Mesenchymal stem cell (in vitro differentiated cells and primary cell): ENCODE data around the gene FBXO21.
"Not testable (repeated sequence)": the region's sequence is repeated elsewhere in the genome, so short reads cannot be mapped to it uniquely, and the experiment has no call there.

ENCODE experiments used
- DNase-seq: peaks from one replicate; pipeline ENCODE4 v3.0.0-alpha.2; 2013
- H2AFZ ChIP-seq: one replicate; pipeline ENCODE4 v1.6.1; 2013; ENCODE audit warnings: low read depth, mild to moderate bottlenecking, control low read depth, inconsistent platforms, low read length, moderate library complexity
- H2AK5ac ChIP-seq: 2 replicates; pipeline ENCODE4 v1.6.1; 2013; ENCODE audit warnings: low read length, moderate library complexity, mild to moderate bottlenecking, inconsistent platforms; ENCODE audit not compliant: severe bottlenecking
- H2BK120ac ChIP-seq: one replicate; pipeline ENCODE4 v1.6.1; 2013; ENCODE audit warnings: low read depth, mild to moderate bottlenecking, inconsistent platforms, low read length, moderate library complexity
- H2BK12ac ChIP-seq, 2 experiments: one replicate each; pipeline ENCODE4 v1.6.1; 2013; ENCODE audit warnings: inconsistent platforms in 2 of 2, low read length in 2 of 2, mild to moderate bottlenecking in 2 of 2, moderate library complexity in 2 of 2, control low read depth in 1 of 2
- H2BK15ac ChIP-seq: one replicate; pipeline ENCODE4 v1.6.1; 2013; ENCODE audit warnings: mild to moderate bottlenecking, low read depth, inconsistent platforms; ENCODE audit not compliant: poor library complexity, severe bottlenecking
- H2BK5ac ChIP-seq: 2 replicates; pipeline ENCODE4 v1.6.1; 2013; ENCODE audit warnings: low read depth, mild to moderate bottlenecking, low read length, control low read depth, inconsistent platforms; ENCODE audit not compliant: poor library complexity, severe bottlenecking
- H3K14ac ChIP-seq, 2 experiments: one replicate each; pipeline ENCODE4 v1.6.1; 2013; ENCODE audit warnings: inconsistent platforms in 2 of 2, low read length in 2 of 2, control low read depth in 1 of 2, mild to moderate bottlenecking in 1 of 2, moderate library complexity in 1 of 2
- H3K18ac ChIP-seq, 2 experiments: one replicate each; pipeline ENCODE4 v1.6.1; 2013; ENCODE audit warnings: inconsistent platforms in 2 of 2, low read length in 2 of 2, control low read depth in 1 of 2, low read depth in 1 of 2, mild to moderate bottlenecking in 1 of 2
- H3K23ac ChIP-seq, 2 experiments: one replicate each; pipeline ENCODE4 v1.6.1; 2013; ENCODE audit warnings: inconsistent platforms in 2 of 2, low read length in 2 of 2, mild to moderate bottlenecking in 2 of 2, moderate library complexity in 2 of 2, control low read depth in 1 of 2
- H3K27ac ChIP-seq: 2 replicates; pipeline ENCODE4 v1.5.1; 2013; ENCODE audit warnings: mild to moderate bottlenecking, moderate library complexity, low read length, control low read depth, inconsistent platforms; ENCODE audit not compliant: poor library complexity, severe bottlenecking
- H3K27me3 ChIP-seq, 2 experiments: 2 replicates each; pipeline versions ENCODE4 v1.6.1 to v1.7.0; 2013; ENCODE audit warnings: low read length in 2 of 2, mild to moderate bottlenecking in 2 of 2, moderate library complexity in 2 of 2, control low read depth in 1 of 2, inconsistent platforms in 1 of 2; ENCODE audit not compliant: control insufficient read depth in 1 of 2, insufficient read depth in 1 of 2
- H3K36me3 ChIP-seq, 2 experiments: 2 replicates each; pipeline versions ENCODE4 v1.6.1 to v1.7.0; 2013; ENCODE audit warnings: low read length in 2 of 2, control low read depth in 1 of 2, inconsistent platforms in 1 of 2, low read depth in 1 of 2, mild to moderate bottlenecking in 1 of 2; ENCODE audit not compliant: insufficient read depth in 2 of 2, control insufficient read depth in 1 of 2
- H3K4ac ChIP-seq, 2 experiments: one replicate each; pipeline ENCODE4 v1.6.1; 2013; ENCODE audit warnings: inconsistent platforms in 2 of 2, low read length in 2 of 2, mild to moderate bottlenecking in 2 of 2, moderate library complexity in 2 of 2, control low read depth in 1 of 2, low read depth in 1 of 2
- H3K4me1 ChIP-seq: 2 replicates; pipeline ENCODE4 v1.6.1; 2013; ENCODE audit warnings: low read depth, low read length, control low read depth; ENCODE audit not compliant: control insufficient read depth, insufficient read depth
- H3K4me2 ChIP-seq: 2 replicates; pipeline ENCODE4 v1.6.1; 2013; ENCODE audit warnings: low read length, mild to moderate bottlenecking, inconsistent platforms; ENCODE audit not compliant: poor library complexity, severe bottlenecking
- H3K4me3 ChIP-seq, 2 experiments: 2 replicates each; pipeline versions ENCODE4 v1.5.1 to v1.7.0; 2013; ENCODE audit warnings: low read length in 2 of 2, mild to moderate bottlenecking in 2 of 2, control low read depth in 1 of 2, low read depth in 1 of 2; ENCODE audit not compliant: insufficient read depth in 1 of 2
- H3K79me1 ChIP-seq: replicated peaks from 2 replicates; pipeline ENCODE4 v1.6.1; 2013; ENCODE audit warnings: mild to moderate bottlenecking, control low read depth, low read length, inconsistent platforms; ENCODE audit not compliant: poor library complexity, severe bottlenecking
- H3K9ac ChIP-seq: 2 replicates; pipeline ENCODE4 v1.7.0; 2013; ENCODE audit warnings: mild to moderate bottlenecking, low read length, moderate library complexity
- H3K9me3 ChIP-seq: 2 replicates; pipeline ENCODE4 v1.7.0; 2013; ENCODE audit warnings: mild to moderate bottlenecking, low read length; ENCODE audit not compliant: control insufficient read depth
- H4K8ac ChIP-seq: one replicate; pipeline ENCODE4 v1.6.1; 2013; ENCODE audit warnings: inconsistent platforms, mild to moderate bottlenecking, low read length, moderate library complexity
- H4K91ac ChIP-seq: one replicate; pipeline ENCODE4 v1.6.1; 2013; ENCODE audit warnings: mild to moderate bottlenecking, low read length, inconsistent platforms
- WGBS: methylation state at CpG from one replicate; pipeline ENCODE4 v1.1.7; 2013; ENCODE audit warnings: mixed read lengths; 5-methylcytosine and 5-hydroxymethylcytosine counted together

FBXO21 gene

DNA sequence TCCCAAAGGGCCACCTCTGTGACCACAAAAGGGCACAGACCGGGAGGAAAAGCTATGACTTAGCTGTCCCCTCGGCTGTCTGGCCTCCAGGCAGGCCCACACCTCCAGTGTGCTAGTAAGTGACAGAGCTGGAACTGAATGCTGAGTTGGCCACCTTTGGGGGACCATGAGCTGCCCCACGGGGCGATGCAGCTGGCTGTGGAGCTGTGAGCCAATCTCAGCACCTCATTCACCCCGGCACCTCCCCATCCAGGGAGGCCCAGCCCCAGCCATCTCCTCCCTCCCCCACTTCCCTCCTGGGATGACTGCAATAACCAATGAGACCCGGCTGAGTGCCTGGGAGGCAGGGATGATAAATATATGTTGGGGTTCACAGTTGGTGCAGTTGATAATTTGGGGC lies 78.9 kb downstream of the FBXO21 start:
- Histone ChIP-seq H4K91ac (no peak overlapping the region), H2BK15ac (no peak overlapping the region), H3K27me3 (peaks cover 35 to 52% of the 10 kb centered on the region in 2 experiments), H2BK12ac (no peak overlapping the region), H3K79me1 (no peaks in the 10 kb centered on the region), H4K8ac (no peak overlapping the region), H2AK5ac (no peak overlapping the region), H2BK120ac (no peak overlapping the region), H3K36me3 (no peaks in the 10 kb centered on the region), H3K14ac (no peak overlapping the region), H3K4me3 (no peak overlapping the region), H3K27ac (no peak overlapping the region), H3K4me1 (peaks cover 7% of the 10 kb centered on the region), H2BK5ac (no peak overlapping the region), H3K9me3 (no peaks in the 10 kb centered on the region), H2AFZ (no peak overlapping the region), H3K4me2 (no peak overlapping the region), H3K9ac (no peak overlapping the region), H3K18ac (no peak overlapping the region), H3K4ac (no peak overlapping the region), H3K23ac (no peak overlapping the region)
- WGBS: 79% methylated on average over 5 of the region's 6 CpGs
- no peak for DNase-seq

DNA sequence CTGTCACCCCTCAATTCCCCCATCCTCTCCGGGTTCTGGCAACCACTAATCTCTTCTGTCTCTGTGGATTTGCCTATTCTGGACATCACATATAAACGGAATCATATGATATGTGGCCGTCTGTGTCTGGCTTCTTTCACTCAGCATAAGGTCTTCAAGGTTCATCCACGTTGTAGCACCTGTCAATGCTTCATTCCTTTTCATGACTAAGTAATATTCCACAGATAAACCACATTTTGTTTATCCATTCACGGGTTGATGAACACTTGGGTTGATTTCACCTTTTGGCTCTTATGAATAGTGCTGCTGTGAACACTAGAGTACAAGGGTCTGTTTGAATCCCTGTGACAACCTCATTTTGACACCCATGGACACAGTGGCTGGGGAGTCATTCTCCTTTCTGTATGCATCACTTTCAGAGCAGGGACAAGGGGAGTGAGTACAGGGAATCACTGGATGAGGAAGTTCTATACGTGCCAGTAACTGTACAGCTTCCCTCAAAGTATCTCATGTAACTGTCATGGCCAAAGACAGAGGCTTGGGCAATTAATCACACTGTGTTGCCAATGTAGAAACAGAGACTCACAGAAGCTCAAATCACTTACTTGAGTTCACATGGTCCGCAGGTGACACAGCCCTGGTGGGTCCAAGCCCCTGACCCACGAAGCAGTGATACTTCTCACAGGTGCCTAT lies 80.2 kb downstream of the FBXO21 start:
- no peak overlapping the region for H3K14ac ChIP-seq
- no peak overlapping the region for H3K23ac ChIP-seq
- no peak overlapping the region for H2BK5ac ChIP-seq
- H2AK5ac ChIP-seq: no peak overlapping the region
- no peak overlapping the region for H3K4me3 ChIP-seq
- H2BK12ac ChIP-seq: no peak overlapping the region
- H3K4ac ChIP-seq: no peak overlapping the region
- H3K9ac ChIP-seq: no peak overlapping the region
- H3K4me2 ChIP-seq: no peak overlapping the region
- no peak overlapping the region for H3K27ac ChIP-seq
- H2BK120ac ChIP-seq: no peak overlapping the region
- H3K27me3 ChIP-seq: peaks cover 35 to 64% of the 10 kb centered on the region in 2 experiments
- whole genome bisulfite sequencing: 82% methylated on average over 8 of the region's 8 CpGs
- H4K91ac ChIP-seq: no peak overlapping the region
- H3K9me3 ChIP-seq: no peaks in the 10 kb centered on the region
- peaks cover 7% of the 10 kb centered on the region for H3K4me1 ChIP-seq
- H3K18ac ChIP-seq: no peak overlapping the region
- H3K79me1 ChIP-seq: no peaks in the 10 kb centered on the region
- no peak overlapping the region for H2BK15ac ChIP-seq
- H4K8ac ChIP-seq: no peak overlapping the region
- no peak for DNase-seq
- H3K36me3 ChIP-seq: no peaks in the 10 kb centered on the region
- no peak overlapping the region for H2AFZ ChIP-seq

DNA sequence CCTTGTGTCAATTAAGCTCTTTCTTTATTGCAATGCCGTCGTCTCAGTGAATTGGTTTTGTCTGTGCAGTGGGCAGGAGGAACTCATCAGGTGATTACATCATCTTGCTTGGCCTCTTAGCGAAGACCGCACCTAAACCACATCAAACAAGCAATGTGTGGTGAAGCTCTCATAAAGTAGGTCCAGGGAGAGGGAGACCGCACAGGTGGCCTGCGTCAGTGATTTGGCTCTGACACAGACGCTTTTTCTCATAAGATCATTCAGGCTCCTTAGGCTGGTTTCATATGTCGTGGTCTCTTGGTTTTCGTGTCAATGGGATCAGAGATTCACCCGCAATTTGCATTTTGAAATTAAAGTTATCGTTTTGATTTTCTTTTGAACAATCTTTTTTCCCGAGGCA lies 84.4 kb downstream of the FBXO21 start:
- H3K14ac ChIP-seq: no peak overlapping the region
- H2BK120ac ChIP-seq: no peak overlapping the region
- H3K4me2 ChIP-seq: no peak overlapping the region
- no peaks in the 10 kb centered on the region for H3K9me3 ChIP-seq
- H3K4ac ChIP-seq: no peak overlapping the region
- no peak overlapping the region for H3K27ac ChIP-seq
- no peak overlapping the region for H2AK5ac ChIP-seq
- no peak overlapping the region for H3K9ac ChIP-seq
- no peak for DNase-seq
- H4K91ac ChIP-seq: no peak overlapping the region
- no peak overlapping the region for H2AFZ ChIP-seq
- no peak overlapping the region for H2BK15ac ChIP-seq
- H3K18ac ChIP-seq: no peak overlapping the region
- H4K8ac ChIP-seq: no peak overlapping the region
- no peak overlapping the region for H3K23ac ChIP-seq
- WGBS: 95% methylated on average over 12 of the region's 12 CpGs
- H2BK12ac ChIP-seq: no peak overlapping the region
- peaks cover 51 to 69% of the 10 kb centered on the region in 2 experiments for H3K27me3 ChIP-seq
- H3K4me3 ChIP-seq: no peak overlapping the region
- no peak overlapping the region for H2BK5ac ChIP-seq
- H3K4me1 ChIP-seq: no peaks in the 10 kb centered on the region
- H3K79me1 ChIP-seq: no peaks in the 10 kb centered on the region
- H3K36me3 ChIP-seq: no peaks in the 10 kb centered on the region

DNA sequence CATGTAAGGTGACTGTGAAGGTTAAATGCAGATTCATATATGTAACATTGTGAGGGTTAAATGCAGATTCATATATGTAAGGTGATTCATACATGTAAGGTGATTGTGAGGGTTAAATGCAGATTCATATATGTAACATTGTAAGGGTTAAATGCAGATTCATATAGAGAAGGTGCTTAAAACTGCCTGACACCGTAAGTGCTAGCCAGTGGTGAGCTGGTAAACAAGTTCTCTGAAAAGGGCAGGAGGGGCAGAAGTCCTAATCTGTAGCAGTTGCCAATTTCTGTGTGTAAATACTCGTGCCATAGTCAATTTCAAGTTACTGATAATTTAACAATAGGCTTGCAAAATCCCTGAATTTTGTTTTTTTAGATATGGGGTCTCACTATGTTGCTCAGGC lies 86.3 kb downstream of the FBXO21 start:
- not testable (repeated sequence) for H4K8ac ChIP-seq, H3K27ac ChIP-seq, H2BK120ac ChIP-seq, H2AK5ac ChIP-seq, H3K4me3 ChIP-seq, H3K9ac ChIP-seq, H3K4me2 ChIP-seq, H2BK15ac ChIP-seq, H2BK5ac ChIP-seq, H3K18ac ChIP-seq, DNase-seq, H2AFZ ChIP-seq, H3K79me1 ChIP-seq, H3K36me3 ChIP-seq, H3K4ac ChIP-seq, H2BK12ac ChIP-seq, H3K9me3 ChIP-seq, H3K23ac ChIP-seq, H4K91ac ChIP-seq, H3K4me1 ChIP-seq, H3K14ac ChIP-seq
- 81% methylated on average over 1 of the region's 2 CpGs for WGBS
- H3K27me3 ChIP-seq: peaks cover 56 to 70% of the 10 kb centered on the region in 2 experiments
